Right lobe of liver (tissue), 6 donors: Measurements from ENCODE around the gene GOLGA3. TPM values are rescaled to one million over a fixed set of nuclear protein-coding genes. Genes with fewer than 3 reads are reported as not detected.
"Not testable (repeated sequence)": the region's sequence is repeated elsewhere in the genome, so short reads cannot be mapped to it uniquely, and the experiment has no call there.

Experiments used
- ATAC-seq, 4 donors: fragments of 200-7000 bp; cut with Tn5 transposase; one replicate each; pipeline ENCODE4 v1.9.1; 2020; ENCODE audit warnings: mild to moderate bottlenecking in 4 of 4, moderate library complexity in 4 of 4
- DNase-seq, 3 donors: peaks; one replicate each; pipeline ENCODE4 v3.0.0-alpha.2; 2020
- H3K27ac ChIP-seq, 3 donors: fragments of 200-600 bp; one replicate each; pipeline ENCODE4 v1.8.0; 2022
- H3K27me3 ChIP-seq, 2 donors: fragments of 200-600 bp; one replicate each; pipeline ENCODE4 v1.8.0; 2022
- H3K36me3 ChIP-seq, 4 donors: fragments of 200-600 bp; sonication (generic) in 1 of 4; one replicate each; pipeline versions ENCODE4 v1.5.1 to v1.8.0; 2017 to 2022; ENCODE audit warnings: control low read depth in 1 of 4
- H3K4me1 ChIP-seq, 4 donors: fragments of 200-600 bp; sonication (generic) in 1 of 4; one replicate each; pipeline versions ENCODE4 v1.5.1 to v1.8.0; 2017 to 2022; ENCODE audit warnings: control low read depth in 1 of 4
- H3K4me3 ChIP-seq, 3 donors: fragments of 200-600 bp; one replicate each; pipeline ENCODE4 v1.8.0; 2022
- H3K9me3 ChIP-seq, 4 donors: fragments of 200-600 bp; sonication (generic) in 1 of 4; one replicate each; pipeline versions ENCODE4 v1.5.1 to v1.8.0; 2017 to 2022; ENCODE audit warnings: control low read depth in 1 of 4
- CTCF ChIP-seq, 4 donors: fragments of 200-600 bp in 3 of 4; fragments of 450-650 bp in 1 of 4; IDR thresholded peaks; one replicate each; pipeline versions ENCODE4 v1.5.1 to v1.8.0; 2016 to 2022; ENCODE audit warnings: antibody characterized with exemption in 4 of 4, mild to moderate bottlenecking in 2 of 4
- POLR2A ChIP-seq: fragments of 450-650 bp; IDR thresholded peaks from one replicate; pipeline ENCODE4 v1.6.1; 2017; ENCODE audit warnings: antibody characterized with exemption, mild to moderate bottlenecking
- WGBS: methylation state at CpG from one replicate; pipeline ENCODE4 v1.1.6; 2018; ENCODE audit warnings: low coverage, low lambda C conversion rate; ENCODE audit not compliant: insufficient coverage; ENCODE audit errors: missing lambda C conversion rate; 5-methylcytosine and 5-hydroxymethylcytosine counted together
- intact Hi-C, 2 donors: fragments of 100-400 bp; cut with DNase I; formaldehyde crosslinking; loops; one replicate each; pipeline versions ENCODE4 v1.11.2 to v1.14.1; 2022
- total RNA-seq, 6 experiments: library from RNA; depleted of rRNA in 2 of 6; stranded (reverse); fragments of >200 nt in 2 of 6; fragmentation: NEBNext Ultra II Directional in 3 of 6; extraction: Animal tissue kit (Norgen Biotek cat#: 25700) in 3 of 6; gene quantifications; one replicate each; pipeline versions ENCODE4 v1.1.0 to v1.2.4, GENCODE V29; 2016 to 2023
- donor health status: DM: no; HTN: yes; CAD: no.
- donor health status: DM: no; HTN: no; CAD: no.
- donor health status: DM: no; HTN: no; CAD: no.
- donor health status: DM: no; HTN: yes; CAD: no.
- donor health status: DM: no; HTN: yes; CAD: no.

The GOLGA3 gene
- total RNA-seq, 6 experiments from 2014 or later, result 15.7 to 37.5 (median 22.8) TPM

GRCh38 chr12:132812631-132813305 is 15.9 kb downstream of the GOLGA3 start:
- Histone ChIP-seq H3K4me1 (no peaks in the 10 kb centered on the region), H3K36me3 (peaks cover 5 to 58% (median 36%) of the 10 kb centered on the region in 4 donors), H3K9me3 (no peaks in the 10 kb centered on the region), H3K4me3 (no peak overlapping the region), H3K27me3 (no peaks in the 10 kb centered on the region), H3K27ac (no peak overlapping the region)
- ATAC-seq, result no peak
- WGBS, result 84% methylated on average over 6 of the region's 8 CpGs
- TF ChIP-seq CTCF (IDR thresholded peaks at IDR 0.05) (no peak), POLR2A (no peak)
- intact Hi-C loops, result no loop called here
- no peak for DNase-seq

GRCh38 chr12:132809391-132809790 is 19.3 kb downstream of the GOLGA3 start:
- whole genome bisulfite sequencing, result 63% methylated on average over 6 of the region's 13 CpGs
- intact Hi-C loops, H3K27me3 ChIP-seq, ATAC-seq, H3K4me1 ChIP-seq, H3K4me3 ChIP-seq, DNase-seq, H3K9me3 ChIP-seq, H3K27ac ChIP-seq: not testable (repeated sequence)
- peak; percentile 13 to 24 (median 23) for TF ChIP-seq CTCF (IDR thresholded peaks at IDR 0.05)
- H3K36me3 ChIP-seq, result peaks cover 0 to 59% (median 28%) of the 10 kb centered on the region in 4 donors

- Histone ChIP-seq H3K4me1 (no peaks in the 10 kb centered on the region), H3K27ac (no peak overlapping the region), H3K27me3 (no peaks in the 10 kb centered on the region), H3K9me3 (no peaks in the 10 kb centered on the region), H3K36me3 (peaks cover 0 to 61% (median 26%) of the 10 kb centered on the region in 4 donors), H3K4me3 (no peak overlapping the region)
- peak in 1 of 4 donors; percentile 14 for ATAC-seq
- DNase-seq, result no peak
- 91% methylated on average over 14 of the region's 25 CpGs for WGBS
- TF ChIP-seq CTCF (IDR thresholded peaks at IDR 0.05) (no peak), POLR2A (no peak)
- intact Hi-C loops, result no loop called here
These were observed 21.2 kb downstream of the GOLGA3 start for GRCh38 chr12:132807295-132808092.

- Histone ChIP-seq H3K9me3 (no peaks in the 10 kb centered on the region), H3K4me1 (no peaks in the 10 kb centered on the region), H3K4me3 (no peak overlapping the region), H3K27me3 (no peaks in the 10 kb centered on the region), H3K36me3 (peaks cover 0 to 61% (median 25%) of the 10 kb centered on the region in 4 donors), H3K27ac (no peak overlapping the region)
- TF ChIP-seq POLR2A (no peak), CTCF (IDR thresholded peaks at IDR 0.05) (no peak)
- 90% methylated on average over 6 of the region's 18 CpGs for WGBS
- intact Hi-C loops, result no loop called here
- DNase-seq, result no peak
- no peak for ATAC-seq
These were observed 21.8 kb downstream of the GOLGA3 start for GRCh38 chr12:132806857-132807256.
